HG02943 (cell line): ENCODE data around the gene CNPY4.

Experiments
- ATAC-seq: cut with Tn5 transposase; IDR thresholded peaks from one replicate; pipeline ENCODE4 v1.9.1; 2021; ENCODE audit warnings: mild to moderate bottlenecking, low read depth, moderate library complexity; ENCODE audit not compliant: unreplicated experiment

The CNPY4 gene, protein sequence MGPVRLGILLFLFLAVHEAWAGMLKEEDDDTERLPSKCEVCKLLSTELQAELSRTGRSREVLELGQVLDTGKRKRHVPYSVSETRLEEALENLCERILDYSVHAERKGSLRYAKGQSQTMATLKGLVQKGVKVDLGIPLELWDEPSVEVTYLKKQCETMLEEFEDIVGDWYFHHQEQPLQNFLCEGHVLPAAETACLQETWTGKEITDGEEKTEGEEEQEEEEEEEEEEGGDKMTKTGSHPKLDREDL

DNA sequence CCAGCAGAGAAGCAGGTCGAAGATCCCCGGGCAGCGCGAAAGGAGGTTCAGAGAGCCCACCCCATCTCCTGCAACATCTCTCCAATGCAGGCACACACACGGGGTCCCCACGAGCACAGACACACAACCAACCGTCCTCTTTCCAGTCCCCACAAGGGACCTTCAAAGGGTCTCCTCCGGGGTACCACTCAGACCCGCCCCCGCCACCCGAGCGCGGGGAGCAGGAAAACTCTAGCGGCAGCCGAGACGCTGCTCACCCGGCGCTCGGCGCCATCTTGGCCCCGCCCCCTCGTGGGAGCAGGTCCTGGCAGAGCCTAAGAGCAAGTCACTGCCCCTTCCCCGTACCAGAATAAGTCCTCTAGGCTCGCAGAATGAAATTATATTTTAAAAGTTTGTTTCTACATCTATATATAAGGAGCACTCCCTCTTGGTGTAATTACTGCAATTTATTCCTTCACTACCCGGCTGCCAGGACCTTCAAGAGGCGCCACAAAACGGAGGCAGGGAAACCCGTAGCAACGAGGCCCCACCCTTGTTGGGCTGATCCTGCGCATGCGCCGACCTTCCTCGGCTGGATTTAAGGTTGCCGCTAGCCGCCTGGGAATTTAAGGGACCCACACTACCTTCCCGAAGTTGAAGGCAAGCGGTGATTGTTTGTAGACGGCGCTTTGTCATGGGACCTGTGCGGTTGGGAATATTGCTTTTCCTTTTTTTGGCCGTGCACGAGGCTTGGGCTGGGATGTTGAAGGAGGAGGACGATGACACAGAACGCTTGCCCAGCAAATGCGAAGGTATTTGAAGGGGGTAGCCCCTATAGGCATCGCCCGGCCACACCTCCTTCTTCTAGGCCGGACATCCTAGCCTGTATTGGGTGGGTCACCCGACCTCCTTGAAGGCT, at the start of gene CNPY4, which contains the start of gene TAF6:
CNPY4 (plus strand) TSS at position 563 of the 898 bp plus-strand sequence; CDS start at position 674, 111 bp downstream.
TAF6 (minus strand) TSS at position 287 of the 898 bp plus-strand sequence. CDS start 5,149 bp downstream, outside the sequence.
- ATAC-seq: peak; percentile 75

DNA sequence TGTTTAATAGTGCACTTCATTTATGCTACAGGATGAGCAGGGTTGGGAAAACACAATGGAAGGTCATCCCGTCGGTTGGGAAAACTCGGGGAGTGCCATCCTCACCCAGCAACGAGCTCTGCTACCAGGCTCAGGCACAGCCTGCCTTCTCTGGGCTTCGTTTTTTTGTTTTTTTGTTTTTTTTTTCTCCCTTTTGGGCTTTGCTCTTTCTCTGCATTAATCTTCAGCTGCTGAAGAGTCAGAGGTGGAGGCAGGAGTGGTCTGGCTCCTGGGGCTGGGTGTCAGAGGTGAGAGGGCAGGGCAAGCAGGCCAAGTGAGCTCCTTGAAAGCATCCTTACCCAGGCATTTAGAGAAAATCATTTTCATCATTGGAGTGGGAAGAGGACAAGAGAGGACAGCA, 49.4 kb upstream of the CNPY4 start:
- ATAC-seq: no peak

DNA sequence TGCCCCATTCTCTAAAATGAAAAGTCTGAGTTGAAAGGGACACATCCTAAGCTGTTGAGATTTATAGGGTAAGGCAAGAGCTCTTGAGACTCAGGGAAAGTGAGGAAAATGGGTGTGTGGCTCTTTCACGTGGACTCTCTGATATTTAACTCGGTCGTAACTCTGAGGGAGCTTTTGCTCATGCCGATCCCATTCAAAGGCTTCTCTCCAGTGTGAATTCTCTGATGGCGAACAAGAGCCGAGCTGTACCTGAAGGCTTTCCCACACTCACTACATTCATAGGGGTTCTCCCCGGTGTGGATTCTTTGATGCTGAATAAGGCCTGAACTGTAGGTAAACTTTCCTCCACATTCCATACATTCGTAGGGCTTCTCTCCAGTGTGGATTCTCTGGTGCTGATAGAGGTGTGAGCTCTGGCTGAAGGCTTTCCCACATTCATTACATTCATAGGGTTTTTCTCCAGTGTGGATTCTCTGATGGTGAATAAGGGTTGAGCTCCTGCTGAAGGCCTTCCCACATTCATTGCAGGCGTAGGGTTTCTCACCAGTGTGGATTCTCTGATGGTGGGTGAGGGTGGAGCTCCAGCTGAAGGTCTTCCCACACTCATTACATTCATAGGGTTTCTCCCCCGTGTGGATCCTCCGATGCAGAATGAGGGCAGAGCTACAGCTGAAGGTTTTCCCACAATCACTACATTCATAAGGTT, 48.3 kb upstream of the CNPY4 start:
- no peak for ATAC-seq

DNA sequence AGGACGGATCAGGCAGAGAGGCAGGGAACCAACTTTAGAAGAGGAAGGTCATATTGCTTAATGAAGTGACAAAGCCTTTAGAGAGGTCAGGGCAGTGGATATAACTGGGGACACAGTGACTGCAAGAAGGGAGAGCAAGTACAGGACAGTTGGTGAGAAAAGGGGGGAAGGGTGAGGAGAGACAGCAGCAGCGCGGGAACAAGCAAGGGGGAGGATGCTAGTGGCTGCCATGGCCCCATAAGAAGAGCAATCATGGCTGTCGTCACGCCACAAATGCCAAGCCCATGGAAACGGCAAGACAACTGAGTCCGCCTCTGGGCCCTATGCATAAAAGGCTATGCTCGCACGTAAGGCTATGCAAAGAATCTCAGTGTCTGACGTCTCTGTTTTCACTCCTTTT, 47.0 kb upstream of the CNPY4 start:
- ATAC-seq: no peak

DNA sequence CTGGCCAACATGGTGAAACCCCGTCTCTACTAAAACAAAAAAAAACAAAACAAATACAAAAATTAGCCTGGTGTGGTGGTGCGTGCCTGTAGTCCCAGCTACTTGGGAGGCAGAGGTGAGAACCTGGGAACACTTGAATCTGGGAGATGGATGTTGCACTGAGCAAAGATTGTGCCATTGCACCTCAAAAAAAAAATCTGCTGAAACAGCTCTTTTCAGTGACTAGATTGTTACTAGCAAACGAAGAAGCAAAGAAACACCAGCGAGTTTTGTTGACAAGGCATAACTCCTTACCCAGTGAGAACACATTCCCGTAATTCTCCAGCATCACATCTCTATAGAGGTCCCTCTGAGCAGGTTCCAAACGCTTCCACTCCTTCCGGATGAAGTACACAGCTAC, 44.6 kb upstream of the CNPY4 start:
- no peak for ATAC-seq

DNA sequence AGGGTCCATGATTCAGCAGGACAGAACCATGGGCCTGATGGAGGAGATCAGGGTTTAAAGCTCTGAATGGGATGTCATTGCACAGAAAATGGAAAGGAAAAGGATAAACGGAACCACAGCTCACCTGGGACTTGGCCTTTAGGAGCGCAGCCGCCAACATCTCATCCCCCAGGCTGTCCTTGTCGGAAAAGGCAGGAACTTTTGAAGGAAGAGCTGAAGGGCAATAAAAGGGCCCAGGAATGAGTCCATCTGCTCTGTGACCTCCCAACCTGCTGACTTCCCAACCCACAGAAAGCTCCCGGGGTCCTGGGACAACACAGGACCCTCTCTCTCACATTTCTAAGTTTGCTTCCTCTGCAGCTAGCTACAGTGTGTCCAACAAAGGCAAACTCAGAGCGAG, 44.0 kb upstream of the CNPY4 start:
- ATAC-seq: no peak

DNA sequence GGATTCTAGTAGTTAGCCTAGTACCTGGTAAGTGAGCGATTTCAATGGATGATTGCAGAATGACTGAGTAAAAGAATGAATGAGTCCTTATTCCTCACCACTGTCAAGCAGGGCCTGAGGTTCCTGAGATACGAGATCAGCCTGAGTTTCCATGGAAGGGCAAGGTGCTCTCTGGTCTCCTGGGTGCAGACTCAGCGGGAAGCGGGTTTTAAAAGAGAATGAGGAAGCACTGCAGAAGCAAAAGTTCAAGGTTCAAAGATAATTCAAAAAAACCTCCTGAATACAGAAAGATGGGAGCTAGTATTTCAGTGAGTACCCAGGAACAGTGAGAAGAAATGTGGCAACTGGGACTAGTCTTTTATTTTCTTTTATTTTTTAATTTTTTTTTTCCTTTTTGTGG, 42.2 kb upstream of the CNPY4 start:
- no peak for ATAC-seq

DNA sequence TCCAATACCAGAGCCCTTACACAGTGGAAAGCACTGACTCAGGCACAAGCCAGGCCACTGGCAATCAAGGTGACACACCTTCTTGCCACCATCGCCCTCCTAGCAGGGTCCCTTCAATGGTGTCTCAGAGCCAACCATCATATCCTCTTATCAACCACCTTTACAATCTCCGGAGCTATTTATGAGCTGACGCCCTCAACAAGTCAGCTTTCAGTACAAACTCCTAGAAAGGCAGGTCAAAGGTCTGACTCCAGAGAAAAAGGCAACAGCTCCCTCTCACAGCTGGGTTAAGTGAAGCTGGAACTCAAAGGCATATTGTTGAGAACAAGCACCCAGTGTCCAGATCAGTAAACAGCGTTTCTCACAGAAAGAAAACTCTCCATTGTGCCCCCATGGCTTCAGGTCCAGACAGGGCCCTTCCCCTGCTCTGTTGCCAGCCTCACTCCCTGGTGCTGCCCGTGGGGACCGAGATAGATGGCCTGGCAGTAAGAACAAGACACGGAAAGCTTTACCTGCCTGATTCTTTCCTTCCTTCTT, 40.3 kb upstream of the CNPY4 start:
- ATAC-seq: no peak

DNA sequence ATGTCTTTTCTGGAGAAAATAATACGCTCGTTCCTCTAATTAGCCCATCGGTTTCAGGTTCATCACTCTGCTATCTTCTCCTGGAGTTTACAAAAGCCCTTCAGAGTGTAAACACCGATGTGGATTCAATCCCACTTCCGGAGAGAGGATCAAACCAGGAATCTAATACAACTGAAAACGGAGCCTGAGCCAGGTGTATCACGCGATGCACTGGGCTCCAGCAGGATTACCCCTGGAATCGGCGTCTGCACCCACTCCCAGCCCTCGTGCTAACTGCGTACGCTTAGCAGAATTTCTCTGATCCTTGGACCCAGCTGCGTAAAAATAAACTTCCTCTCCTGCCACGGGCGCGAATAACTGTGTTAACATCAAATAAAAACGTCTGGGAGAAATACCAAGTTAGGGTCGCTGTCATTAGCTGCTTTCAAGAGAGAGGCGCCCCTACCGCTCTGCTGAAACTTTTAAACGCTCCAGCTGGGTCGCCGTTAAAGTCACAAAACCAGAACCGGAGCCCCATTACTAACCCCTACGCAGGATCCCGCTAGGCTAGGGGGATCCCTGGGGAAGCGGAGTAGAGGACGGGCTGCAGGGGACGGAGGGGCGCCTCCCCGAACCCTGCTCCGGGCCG, 38.4 kb upstream of the CNPY4 start:
- peak; percentile 5 for ATAC-seq

DNA sequence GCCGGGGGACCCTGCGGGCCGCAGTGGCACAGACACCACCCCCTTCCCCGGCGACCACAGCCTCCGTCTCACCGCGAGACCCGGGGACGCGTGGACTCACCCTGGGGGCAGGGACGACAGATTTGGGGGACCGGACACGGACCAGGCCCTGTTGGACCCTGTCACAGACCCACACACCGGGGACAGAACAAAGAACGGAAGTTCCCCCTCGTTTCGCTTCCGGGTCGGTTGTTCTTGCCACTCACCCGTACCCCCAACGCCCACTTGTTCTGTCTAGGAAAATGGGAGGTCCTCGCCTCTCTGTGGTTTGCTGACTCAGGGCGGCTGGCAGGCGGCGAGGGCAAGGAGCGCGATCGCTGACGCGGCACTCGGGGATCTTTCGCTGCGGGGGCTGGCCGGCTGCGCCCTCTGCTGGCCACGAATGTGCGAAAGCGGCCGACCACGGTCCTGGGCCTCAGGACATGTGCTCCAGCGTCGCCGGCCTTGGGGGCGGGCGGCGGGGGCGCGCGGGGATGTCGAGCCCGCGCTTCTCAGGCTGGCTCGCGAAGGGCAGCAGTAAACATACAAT, 37.8 kb upstream of the CNPY4 start, which contains the start of gene ZNF3:
ZNF3 (minus strand) TSS at position 189 of the 568 bp plus-strand sequence. CDS start 4,366 bp downstream, outside the sequence.
- ATAC-seq: peak; percentile 89

DNA sequence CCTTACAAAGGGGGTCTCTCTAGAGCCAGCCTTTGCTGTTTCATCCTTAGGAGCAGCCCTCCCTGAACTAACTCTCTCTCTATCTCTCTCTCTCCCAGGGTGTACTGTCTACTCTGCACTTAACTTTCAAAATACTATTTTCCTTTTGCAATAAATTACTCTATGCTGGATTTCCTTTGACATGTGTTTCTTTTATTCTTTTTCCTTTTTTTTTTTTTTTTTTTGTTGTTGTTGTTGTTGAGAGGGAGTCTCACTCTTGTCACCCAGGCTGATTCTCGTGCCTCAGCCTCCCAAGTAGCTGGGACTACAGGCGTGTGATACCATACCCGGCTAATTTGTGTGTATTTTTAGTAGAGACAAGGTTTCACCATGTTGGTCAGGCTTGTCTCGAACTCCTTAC, 36.5 kb upstream of the CNPY4 start:
- ATAC-seq: no peak

DNA sequence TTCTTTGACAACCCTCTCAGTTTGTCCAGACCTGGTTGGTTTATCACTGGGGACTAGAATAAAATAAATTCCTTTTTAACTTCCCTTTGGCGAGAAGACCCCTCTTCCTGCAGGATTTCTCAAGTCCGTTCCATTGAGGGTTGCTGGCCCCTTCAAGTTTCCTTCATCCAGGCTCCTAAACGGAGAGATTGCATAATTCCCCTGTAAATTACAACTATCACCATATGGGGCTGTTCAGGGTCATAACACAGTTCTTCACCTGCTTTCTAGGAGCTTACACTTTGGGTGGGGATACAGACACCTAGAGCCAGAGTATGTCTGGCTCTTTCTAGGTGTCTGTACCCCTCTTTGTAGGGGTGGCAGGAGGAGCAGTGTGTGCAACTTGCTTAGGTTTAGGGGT, 33.9 kb upstream of the CNPY4 start:
- ATAC-seq: no peak

DNA sequence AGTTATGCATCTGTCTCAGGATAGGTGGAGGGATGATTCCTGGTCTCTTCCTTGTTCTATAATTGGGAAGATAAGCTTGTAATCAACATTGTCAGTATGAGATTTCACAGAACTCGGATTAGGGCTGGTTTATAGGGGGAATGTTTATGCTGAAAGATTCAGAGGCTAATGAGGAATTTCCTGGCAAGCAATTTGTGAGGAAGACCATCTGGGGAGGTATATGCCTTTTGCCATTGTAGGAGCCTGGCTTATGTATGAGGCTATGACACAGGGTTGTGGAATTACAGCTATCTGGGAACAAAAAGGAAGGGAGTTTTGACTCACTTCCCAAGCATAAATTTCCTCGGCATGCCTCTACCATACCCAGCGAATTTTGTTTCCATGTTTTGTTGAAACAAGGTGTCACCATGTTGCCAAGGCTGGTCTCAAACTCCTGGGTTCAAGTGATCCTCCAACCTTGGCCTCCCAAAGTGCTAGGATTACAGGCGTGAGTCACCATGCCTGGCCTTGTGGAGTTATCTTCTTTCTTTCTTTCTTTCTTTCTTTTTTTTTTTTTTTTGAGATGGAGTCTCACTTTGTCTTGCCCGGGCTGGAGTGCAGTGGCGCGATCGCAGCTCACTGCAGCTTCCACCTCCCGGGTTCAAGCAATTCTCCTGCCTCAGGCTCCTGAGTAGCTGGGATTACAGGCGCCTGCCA, 32.2 kb upstream of the CNPY4 start:
- no peak for ATAC-seq

DNA sequence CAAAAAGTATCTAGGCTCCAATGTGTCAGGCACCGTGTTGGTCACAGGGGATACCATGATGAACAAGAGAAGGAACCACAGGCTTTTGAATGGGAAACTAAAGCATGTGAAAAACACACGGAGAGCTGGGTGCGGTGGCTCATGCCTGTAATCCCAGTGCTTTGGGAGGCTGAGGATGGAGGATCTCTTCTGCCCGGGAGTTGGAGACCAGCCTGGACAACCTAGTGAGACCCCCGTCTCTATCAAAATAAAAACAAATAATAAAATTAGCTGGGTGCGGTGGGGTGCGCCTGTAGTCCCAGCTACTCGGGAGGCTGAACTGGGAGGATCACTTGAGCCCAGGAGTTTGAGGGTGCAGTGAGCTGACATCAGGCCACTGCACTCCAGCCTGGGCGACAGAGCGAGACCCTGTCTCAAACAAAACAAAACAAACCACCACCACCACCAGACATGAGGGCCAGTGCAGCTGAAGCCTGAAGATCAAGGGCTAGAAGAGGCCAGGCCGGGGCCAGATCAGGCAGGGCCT, 31.3 kb upstream of the CNPY4 start:
- no peak for ATAC-seq

DNA sequence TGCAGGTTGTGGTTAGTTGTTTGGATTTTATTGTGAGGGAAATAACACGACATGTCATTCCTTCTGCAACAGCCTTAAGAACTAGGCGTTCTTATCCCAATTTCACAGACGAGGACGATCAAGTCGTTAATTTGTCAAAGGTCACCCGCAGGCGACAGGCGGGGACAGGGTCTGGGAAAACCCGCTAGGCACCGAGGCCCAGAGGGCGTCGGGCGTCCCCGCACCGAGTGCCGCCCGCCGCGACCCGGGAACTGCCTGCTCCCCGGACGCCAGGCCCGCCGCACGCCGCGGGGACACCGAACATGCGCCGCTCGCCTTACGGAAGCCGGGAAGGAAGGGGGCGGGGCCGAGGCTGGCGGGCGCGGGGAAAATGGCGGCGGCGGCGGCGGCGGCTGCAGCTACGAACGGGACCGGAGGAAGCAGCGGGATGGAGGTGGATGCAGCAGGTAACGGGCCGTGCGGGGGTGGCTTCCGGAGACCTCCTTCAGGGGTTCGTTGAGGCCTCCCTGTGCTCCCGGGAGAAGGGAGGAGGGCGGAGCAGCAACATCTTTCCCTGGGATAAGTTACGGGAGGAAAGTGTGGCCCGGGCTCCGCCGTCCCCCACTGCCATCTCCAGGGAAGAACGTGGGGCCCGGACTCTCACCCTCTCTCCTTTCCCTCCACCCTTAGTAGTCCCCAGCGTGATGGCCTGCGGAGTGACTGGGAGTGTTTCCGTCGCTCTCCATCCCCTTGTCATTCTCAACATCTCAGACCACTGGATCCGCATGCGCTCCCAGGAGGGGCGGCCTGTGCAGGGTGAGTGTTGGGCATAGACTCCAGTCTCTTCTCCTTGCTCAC, 30.6 kb upstream of the CNPY4 start, which contains the start of gene COPS6:
COPS6 (plus strand) TSS at position 349 of the 837 bp plus-strand sequence; CDS start at position 371, 22 bp downstream.
- no peak for ATAC-seq

DNA sequence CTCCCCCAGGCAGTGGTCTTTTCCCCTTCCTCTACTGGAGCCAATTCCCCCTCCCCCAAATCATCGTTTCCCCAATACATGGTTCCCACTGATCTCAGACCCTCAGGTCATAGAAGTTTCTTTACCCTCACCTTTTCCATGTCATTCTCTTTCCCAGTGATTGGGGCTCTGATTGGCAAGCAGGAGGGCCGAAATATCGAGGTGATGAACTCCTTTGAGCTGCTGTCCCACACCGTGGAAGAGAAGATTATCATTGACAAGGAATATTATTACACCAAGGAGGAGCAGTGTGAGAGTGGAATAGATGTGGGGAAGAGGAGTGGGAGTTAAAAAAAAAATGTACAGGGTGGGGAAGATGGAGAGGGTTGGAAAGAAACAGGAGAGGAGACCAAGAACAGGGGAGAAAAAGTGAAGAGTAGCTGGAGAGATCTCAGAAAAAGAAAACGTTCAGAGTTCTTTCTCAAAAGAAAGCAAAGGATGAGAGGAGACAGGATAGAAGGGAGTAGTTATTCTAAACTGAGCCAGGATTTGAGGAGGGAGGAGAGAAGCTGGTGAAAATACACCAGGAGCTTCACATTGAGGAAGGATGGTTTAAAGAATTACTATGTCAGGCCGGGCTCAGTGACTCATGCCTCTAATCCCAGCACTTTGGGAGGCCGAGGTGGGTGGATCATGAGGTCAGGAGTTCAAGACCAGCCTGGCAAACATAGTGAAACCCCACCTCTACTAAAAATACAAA, 29.8 kb upstream of the CNPY4 start:
- ATAC-seq: no peak
